ENCODE data around the gene MCRIP1.

Gene MCRIP1

DNA sequence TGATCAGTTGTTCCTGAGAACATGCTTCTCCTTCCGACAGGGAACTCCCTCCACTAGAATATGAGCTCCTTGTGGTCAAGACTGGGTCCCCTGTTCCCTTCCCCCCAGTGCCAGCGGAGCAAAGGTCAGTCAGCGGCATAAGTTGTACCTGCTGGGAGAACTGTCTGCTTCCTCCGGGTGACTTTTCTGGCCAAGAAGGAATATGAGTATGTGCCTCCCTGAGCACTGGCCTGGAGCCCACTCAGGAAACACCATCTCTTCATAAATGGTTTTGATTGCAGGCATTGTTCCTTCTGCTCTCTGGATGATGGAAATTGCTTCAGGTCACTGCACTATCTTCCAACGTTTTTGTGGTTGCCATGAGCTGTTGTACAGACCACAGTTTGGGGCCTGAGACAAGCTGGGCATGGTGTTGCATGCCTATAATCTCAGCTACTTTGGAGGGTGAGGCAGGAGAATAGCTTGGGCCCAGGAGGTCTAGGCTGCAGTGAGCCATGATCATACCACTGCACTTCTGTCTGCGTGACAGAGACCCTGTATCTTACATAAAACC is 30.1 kb upstream of the MCRIP1 start:
- no peak for DNase-seq
- intact Hi-C loops (cut with DNase I): no loop called here

DNA sequence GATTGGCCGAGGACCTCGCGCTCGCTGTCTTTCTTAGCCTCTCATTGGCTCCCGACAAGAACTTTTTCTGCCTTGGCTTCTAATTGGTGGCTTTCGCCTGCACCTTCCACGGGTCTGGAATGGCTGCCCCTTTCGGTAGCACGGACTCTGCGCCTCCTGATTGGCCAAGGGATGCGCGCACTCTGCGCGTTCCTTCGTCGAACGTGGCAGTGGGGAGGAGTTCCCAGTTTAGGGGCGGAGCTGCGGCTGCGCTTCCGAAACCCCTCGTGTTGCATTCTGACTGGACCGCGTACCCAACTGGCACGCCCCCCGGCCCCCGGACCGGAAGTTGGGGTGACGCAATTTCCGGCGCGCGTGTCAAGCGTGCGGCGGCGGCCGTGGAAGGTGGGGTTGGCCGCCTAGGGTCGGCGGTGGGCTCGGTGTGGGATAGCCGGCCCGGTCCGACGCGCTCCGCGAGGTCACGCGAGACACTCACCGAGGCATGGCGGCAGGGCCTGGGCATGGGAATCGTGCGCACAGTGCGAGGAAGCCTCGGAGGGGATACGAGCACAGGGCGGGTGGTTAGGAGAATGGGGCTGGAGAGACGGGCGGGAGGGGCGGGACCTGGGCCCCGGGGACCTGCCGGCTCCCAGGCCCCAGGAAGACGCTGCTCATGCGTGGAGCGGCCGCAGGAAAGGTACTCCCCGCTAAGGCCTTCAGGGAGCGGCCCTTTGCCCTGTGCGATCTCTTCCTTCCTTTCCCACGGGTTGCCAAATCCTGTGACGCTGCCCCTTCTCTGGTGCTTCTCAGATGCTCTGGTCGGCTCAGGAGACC is 27.9 kb upstream of the MCRIP1 start:
- peak; percentile 99 to 100 (median 100) for DNase-seq
- intact Hi-C loops (cut with DNase I): loop anchor here (1.0 kb wide), 1 partner anchor 28 kb away; the partner anchor contains the start of gene MCRIP1

DNA sequence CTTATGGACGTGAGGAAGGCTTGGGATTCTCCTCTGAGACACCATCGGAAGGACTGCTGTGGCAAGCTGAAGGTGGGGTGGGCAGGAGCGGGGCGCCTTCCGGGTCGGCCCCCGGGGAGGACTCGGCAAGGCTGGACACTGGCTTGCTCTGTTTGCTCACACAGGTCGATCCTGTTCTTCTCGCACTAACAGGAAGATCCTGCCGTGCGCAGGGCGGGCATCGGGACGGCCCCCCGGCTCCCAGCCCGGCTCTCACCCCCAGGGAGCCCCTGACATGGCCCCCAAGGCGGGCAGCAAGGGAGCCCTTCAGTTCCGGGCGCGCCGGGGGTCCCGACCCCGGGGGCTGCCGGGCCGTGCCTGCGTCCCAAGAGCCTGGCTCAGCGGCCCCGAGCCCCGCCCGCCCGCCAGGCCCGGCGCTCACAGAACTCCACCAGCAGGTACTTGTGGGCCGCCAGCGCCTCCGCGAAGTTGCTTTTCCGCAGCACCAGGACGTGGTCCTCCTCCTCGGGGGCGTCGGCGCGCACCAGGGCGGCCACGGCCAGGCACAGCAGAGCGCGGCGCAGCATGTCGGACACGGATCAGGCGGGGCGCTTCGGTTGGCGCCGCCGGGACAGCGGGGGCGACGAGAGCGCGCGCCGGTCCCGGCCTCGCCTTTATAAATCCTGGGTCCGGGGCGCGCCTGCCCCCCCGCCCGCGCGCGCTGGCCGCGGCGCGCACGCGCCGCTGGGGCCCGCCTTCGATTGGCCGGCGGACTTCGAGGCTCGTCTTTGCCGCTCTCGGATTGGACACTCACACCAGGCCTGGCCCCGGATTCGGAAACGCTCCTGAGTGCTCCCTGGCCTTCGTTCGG is 27.0 kb upstream of the MCRIP1 start, which contains the start of gene P4HB:
TSS of gene P4HB (minus strand) at position 630 of the 850 bp plus-strand sequence. CDS start at position 566, 64 bp downstream.
- DNase-seq: peak in 2 of 10 donors; percentile 80 to 82
- intact Hi-C loops (cut with DNase I): loop anchor here (1.0 kb wide), 1 partner anchor 27 kb away; the partner anchor contains the start of gene MCRIP1

DNA sequence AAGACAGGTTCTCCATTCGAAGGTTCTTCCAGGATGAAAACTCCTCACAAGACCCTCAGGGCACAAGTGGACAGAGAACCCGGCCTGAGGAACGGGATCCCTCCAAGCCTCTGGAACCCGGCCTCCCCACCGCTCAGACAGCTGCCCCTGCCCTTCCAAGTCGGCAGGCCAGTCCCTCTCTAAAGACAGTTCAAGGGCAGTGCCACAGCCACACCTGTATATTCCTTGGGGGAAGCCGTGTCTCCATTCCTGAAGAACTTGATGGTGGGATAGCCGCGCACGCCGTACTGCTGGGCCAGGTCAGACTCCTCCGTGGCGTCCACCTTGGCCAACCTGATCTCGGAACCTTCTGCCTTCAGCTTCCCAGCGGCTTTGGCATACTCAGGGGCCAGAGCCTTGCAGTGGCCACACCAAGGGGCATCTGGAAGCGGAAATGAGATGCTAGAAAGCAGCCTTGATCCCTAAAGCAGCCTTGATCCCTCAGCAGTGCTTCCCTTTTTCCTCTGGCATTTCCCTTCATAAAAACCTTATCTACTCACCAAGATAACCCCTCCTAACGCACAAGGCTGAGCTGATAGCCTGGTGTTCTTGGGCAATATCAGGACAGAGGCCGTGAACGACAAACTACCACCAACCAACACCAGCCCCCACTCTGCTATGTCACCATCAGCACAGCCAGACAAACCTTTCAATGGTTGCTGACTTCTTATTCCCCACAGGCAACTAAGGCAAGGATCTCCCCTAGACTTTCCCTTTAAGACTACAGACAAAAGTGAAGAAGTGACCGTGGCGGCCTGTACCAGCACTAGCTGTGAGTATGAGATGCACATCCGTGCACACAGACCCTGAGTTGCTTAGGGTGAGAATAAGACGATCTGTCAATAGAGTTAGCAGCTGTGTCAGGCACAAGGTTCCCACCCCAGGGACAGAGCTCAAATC is 26.1 kb upstream of the MCRIP1 start:
- DNase-seq: no peak
- intact Hi-C loops (cut with DNase I): no loop called here

DNA sequence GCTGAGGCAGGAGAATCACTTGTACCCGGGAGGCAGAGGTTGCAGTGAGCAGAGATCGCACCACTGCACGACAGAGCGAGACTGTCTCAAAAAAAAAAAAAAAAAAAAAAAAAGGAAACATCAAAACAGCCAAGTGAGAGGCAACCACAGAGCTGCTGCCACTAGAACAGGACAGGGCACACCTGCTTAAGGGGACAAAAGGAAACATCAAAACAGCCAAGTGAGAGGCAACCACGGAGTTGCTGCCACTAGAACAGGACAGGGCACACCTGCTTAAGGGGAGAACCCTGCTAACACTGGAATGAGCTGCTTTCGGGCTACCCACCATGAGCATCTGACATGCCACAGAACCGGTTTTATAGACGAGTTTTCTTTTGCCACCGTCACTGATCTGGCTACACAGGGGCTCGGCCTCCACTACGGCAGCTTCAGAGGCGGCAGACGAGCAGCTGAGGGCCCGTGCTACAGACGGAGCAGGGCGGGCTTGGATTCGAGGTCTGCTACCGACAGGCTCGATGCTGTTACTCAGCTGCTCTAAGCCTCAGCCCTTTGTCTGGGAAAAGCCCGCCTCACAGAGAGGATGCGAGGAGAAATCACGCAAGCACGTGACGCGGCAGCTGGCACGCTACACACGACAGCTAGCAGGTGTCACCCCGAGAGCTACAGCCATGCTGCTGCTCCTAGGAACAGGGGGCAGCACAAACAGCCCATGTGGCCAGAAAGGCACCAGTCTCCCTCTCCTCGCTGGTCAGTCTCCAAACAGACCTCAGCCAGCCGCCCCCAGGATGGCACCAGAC is 25.3 kb upstream of the MCRIP1 start:
- intact Hi-C loops (cut with DNase I): no loop called here

DNA sequence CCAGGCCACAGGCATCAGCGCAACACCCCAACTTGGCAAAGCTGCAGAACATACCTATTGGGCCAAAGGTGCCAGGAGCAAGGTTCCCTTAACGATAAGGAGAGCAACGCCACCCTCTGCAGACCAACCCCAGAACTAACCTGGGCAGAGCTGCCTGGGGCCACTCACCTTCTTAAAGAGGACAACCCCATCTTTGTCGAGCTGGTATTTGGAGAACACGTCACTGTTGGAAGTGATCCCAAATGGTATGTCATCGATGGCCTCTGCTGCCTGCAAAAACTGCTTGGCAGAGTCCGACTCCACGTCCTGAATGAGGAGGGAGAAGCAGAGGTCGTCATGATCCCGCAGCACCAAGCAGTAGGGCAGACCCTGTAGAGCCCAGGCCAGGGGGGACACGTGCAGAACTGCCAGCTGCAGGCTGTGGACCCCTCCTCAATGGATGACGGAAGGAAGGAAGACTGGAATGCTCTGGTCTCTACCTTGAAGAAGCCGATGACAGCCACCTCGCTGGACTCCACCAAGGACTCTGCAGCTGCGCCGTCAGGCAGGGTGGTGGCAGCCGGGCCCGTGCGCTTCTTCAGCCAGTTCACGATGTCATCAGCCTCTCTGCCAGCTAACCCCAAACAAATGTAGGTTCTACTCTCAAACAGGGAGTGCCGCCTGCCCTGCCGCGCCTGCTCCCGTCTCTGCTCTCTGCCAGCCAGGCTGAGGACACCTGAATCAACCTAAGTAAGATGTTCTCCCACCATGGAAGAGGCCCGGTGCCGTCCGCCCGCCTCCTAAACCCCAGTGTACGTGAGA is 22.1 kb upstream of the MCRIP1 start:
- intact Hi-C loops (cut with DNase I): no loop called here
- DNase-seq: no peak

More for the DNA sequence above, 25.3 kb upstream of the MCRIP1 start:
- no peak for DNase-seq

DNA sequence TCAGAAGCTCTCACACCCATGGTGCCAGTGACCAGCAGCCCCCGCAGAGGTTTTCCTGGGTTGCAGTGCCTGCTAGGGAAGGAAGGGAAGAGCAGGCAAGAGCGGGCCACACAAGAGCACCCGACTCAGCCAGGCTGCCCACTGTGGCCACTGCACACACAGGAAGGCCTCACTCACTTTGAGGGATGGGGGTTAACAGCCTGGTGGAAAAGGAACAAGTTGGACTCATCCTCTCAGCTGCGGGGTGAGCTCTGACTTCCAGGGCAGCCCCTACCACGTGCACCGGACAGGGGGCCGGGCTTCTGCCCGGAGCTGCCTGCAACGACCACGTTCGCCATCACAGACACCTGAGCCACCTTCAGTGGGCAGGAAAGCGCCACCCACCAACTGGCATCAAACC is 19.1 kb upstream of the MCRIP1 start:
- intact Hi-C loops (cut with DNase I): no loop called here
- DNase-seq: no peak

DNA sequence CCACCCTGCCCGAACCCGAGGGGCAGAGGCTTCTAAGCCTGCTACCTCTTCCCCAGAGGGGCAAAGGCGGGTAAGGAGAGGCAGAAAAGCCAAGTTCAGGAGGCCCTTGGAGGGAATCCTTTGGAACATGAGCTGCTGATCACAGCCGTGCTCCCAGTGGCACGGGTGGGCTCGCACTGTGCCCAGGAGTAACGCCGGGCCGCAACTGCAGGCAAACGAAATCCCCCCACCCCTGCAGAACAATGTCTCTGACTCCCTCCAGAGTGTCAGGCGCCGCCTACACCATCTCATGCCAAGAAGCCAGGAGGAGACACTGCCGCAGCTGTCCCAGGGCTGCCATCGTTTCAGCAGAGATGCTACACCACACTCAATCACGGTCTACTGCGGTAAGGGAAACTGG is 18.3 kb upstream of the MCRIP1 start:
- no peak for DNase-seq
- intact Hi-C loops (cut with DNase I): no loop called here

DNA sequence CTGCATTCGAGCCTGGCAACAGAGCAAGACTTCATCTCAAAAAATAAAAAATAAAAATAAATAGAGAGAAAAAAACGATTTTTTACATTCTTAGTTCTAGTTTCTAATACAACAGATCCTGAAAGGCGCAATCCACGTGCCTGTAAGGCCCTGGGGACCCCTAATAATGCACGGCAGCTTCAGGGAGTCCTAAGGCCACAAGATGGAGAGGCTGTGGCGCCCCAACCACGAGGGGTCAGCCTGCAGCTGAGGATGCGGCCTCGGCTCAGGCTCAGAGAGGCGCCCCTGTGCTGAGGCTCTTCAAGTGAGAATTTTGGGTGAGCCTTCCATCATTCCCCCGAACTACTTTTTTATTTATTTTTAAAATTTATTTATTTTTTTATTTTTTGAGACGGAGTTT is 16.4 kb upstream of the MCRIP1 start:
- intact Hi-C loops (cut with DNase I): no loop called here
- no peak for DNase-seq

DNA sequence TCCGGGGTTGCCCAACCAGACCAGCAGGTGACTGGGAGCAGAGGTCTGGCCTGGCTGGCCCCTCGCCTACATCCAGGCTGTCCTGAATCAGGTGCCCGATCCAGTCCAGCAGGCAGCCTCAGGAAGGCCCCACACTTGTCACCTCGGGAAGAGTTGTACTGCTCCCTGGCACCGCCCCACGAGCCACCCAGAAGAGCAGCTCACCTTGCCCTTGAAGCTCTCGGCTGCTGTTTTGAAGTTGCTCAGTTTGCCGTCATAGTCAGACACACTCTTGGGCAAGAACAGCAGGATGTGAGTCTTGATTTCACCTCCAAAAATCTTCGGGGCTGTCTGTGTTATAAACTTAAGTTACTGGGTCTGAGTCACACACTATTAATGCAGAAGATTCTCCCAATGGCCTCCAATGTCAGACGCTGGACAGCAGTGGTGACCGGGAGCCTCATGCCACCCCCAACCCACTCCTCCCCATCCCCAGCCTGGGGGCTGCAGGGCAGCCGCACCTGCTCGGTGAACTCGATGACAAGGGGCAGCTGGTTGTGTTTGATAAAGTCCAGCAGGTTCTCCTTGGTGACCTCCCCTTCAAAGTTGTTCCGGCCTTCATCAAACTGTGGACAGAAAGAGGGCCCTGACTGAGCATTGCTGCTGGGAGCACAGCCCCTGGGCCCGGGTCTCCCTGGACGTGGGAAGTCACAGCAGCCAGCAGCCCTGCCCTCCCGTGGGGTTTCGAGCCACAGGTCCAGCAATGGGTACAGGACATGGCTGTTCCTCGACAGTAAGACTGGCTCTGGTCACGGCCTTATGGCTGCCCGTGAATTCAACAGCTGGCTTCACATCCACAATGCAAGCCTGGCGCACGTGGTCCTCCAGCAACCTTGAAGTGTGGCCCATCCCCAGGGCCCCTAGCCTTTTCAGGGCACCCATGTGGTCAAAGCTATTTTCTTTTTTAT is 13.9 kb upstream of the MCRIP1 start:
- intact Hi-C loops (cut with DNase I): no loop called here
- no peak for DNase-seq

DNA sequence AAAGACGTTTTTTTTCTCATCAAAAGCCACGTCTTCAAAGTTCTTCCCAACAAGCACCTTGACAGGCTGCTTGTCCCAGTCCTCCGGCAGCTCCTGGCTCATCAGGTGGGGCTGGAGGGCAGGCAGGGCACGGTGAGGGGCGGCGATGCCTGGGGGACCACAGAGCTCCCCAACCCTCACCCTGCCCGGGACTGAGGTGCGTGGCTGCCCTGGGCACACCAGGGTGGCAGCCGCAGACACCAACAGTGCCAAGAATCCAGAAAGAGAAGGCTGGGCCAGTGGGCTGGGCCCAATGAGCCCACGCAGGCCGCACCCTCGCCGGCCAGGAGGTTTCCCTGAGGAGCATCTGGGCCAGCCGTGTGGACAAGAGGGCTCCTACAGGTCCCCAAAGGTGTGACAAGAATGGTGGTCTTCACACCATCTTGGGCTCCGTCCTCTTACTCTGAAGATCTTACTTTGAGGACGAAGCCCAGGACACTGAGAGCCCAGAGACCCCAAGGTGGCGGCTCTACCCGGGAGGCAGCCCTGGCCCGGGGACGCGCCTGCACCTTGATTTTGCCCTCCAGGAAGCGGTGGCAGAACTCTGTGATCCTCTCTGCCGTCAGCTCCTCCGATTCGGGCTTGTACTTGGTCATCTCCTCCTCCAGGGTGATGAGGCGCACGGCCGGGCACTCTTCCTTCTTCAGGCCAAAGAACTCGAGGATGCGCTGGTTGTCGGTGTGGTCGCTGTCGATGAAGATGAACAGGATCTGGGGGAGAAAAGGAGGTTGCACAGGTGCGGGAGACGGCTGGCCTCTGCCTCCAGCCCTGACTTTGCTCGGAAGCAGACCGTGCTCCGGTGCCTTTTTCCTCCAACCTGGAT is 13.0 kb upstream of the MCRIP1 start:
- intact Hi-C loops (cut with DNase I): no loop called here
- no peak for DNase-seq

DNA sequence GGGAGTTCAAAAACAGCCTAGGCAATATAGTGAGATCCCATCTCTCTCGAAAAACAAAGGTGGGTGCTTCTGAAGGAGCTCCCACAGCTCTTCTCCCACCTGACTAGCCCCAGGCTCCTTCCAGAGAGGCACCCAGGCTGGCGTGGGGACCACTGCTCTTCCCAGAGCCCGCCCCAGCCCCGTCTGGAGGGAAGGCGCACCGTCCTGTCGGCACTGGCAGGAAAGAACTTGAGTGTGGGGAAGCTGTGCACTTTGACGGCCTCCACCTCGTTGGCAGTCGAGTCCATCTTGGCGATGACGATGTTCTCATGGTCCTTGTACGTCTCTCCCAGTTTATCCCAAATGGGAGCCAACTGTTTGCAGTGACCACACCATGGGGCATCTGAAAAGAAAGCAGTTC is 12.3 kb upstream of the MCRIP1 start:
- intact Hi-C loops (cut with DNase I): no loop called here
- no peak for DNase-seq

DNA sequence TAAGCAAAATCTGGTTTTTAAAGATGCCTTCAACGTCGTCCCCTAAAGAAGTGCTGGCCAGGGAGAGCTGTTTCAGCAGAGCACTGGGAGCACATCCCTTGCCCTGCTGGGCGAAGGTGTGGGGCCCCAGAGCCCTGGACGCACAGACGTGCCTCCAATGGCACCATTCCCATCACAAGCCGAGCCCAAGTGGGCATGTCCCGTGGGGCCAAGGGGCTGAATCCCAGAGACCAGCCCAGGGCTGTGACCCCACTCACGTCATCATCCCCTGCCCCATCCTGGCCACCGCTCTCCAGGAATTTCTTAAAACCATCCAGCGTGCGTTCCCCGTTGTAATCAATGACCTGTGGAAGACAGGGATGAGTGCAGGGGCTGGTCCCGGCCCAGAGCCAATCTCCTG is 11.8 kb upstream of the MCRIP1 start:
- intact Hi-C loops (cut with DNase I): no loop called here
- DNase-seq: no peak

DNA sequence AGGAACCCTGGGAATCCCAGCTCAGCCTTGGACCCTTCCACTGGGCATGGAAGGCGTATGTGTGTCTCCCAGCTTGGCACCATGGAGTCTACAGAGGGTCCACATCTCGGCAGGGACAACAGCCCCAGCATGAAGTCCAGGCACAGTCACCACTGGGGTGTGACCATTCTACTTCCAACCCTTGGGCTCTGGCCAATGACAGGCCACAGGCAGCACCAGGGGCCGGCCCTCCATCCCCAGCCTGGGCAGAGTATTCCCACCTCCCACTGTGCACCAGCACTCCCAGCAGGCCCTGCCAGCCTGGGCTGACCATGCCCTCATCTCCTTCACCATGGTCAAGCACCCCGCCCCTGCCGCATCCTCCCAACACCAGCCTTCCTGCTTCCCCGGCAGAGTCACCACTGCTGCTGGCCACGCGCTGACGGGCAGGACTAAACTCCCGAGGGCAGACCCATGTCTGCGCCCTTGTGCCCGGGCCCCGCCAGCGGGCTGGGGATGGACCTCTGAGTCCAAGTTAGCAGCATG is 11.3 kb upstream of the MCRIP1 start:
- no peak for DNase-seq
- intact Hi-C loops (cut with DNase I): no loop called here

DNA sequence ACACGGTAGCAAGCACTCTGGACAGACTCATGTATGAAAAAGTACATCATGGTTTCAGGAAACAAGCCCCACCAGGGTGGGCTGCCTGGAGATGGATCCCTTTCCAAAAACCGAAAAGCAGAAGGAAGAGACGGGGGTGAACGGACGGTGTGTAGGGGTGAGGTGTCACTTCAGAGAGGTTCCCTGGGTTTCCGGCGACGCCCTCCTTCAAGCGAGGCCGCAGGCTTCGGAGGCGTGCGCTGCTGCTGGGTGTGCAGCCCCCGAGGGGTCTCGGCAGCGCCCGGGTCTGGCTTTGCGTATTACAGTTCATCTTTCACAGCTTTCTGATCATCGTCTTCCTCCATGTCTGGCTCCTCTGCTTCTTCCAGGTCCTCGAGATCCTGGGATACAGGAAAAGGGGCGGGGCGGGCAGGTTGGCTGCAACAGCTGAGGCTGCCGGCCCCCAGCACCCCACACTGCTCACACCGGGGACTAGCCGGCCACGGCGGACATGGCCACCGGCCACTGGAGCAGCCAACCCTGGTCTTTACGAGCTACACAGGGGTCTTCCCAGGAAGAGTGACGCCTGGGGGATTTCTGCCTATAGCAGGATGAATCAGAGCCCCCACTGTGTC is 10.7 kb upstream of the MCRIP1 start:
- no peak for DNase-seq
- intact Hi-C loops (cut with DNase I): no loop called here

Measured in posterior cingulate gyrus (tissue), 11 donors.